ENCODE data around the gene DUSP15.

Gene DUSP15

GRCh38 chr20:31821427-31821826, 48.9 kb downstream of the DUSP15 start:
- no peak for TF ChIP-seq CTCF (IDR thresholded peaks at IDR 0.05; ENCODE audit: extremely low read depth, missing control alignments)
- DNase-seq (ENCODE audit: low spot score) = no peak

DNA sequence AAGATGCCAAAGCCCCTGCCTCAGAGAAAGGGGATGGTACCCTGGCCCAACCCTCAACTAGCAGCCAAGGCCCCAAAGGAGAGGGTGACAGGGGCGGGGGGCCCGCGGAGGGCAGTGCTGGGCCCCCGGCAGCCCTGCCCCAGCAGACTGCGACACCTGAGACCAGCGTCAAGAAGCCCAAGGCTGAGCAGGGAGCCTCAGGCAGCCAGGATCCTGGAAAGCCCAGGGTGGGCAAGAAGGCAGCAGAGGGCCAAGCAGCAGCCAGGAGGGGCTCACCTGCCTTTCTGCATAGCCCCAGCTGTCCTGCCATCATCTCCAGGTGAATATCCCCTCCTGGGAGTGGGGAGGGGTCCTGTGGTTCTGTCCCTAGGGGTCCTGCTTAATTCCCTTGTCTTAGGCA, 50.1 kb downstream of the DUSP15 start:
- no peak for DNase-seq (ENCODE audit: low spot score)
- no peak for TF ChIP-seq CTCF (IDR thresholded peaks at IDR 0.05; ENCODE audit: extremely low read depth, missing control alignments)

- no peak for DNase-seq (ENCODE audit: low spot score)
- no peak for TF ChIP-seq CTCF (IDR thresholded peaks at IDR 0.05; ENCODE audit: extremely low read depth, missing control alignments)
These were observed 51.1 kb downstream of the DUSP15 start, which contains the start of gene MYLK2 for GRCh38 chr20:31819083-31819784. TSS of gene MYLK2 (plus strand) at chr20:31819356. CDS start at chr20:31819581, 225 bp downstream.

- no peak for TF ChIP-seq CTCF (IDR thresholded peaks at IDR 0.05; ENCODE audit: extremely low read depth, missing control alignments)
- no peak for DNase-seq (ENCODE audit: low spot score)
These were observed 51.9 kb downstream of the DUSP15 start for GRCh38 chr20:31818376-31818908.

DNA sequence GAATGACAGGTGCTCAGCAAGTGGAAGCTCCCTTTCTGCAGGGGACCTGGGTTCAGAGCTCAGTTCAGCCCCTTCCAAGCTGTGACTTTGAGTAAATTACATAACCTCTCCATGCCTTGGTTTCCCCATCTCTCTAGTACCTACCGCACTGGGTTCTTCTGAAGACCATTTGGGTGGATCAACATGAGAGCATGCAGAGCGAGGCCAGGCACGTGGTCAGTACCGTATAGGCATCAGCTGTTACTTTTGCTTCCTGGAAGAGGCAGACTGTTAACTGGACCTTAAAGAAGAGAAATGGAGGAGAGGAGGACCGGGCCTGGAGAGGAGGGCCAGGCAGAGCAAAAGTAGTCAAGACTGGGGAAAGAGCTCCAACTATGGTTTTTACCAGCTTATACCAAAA, 52.9 kb downstream of the DUSP15 start:
- no peak for DNase-seq (ENCODE audit: low spot score)

GRCh38 chr20:31816221-31816620, 54.1 kb downstream of the DUSP15 start:
- DNase-seq (ENCODE audit: low spot score) = no peak

More for the DNA sequence above, 52.9 kb downstream of the DUSP15 start:
- TF ChIP-seq CTCF (IDR thresholded peaks at IDR 0.05; ENCODE audit: extremely low read depth, missing control alignments) = no peak

More at GRCh38 chr20:31816221-31816620, 54.1 kb downstream of the DUSP15 start:
- no peak for TF ChIP-seq CTCF (IDR thresholded peaks at IDR 0.05; ENCODE audit: extremely low read depth, missing control alignments)
